SK-N-SH (cell line): ENCODE data around the gene MYOG. TPM values are rescaled to one million over a fixed set of nuclear protein-coding genes. Genes with fewer than 3 reads are reported as not detected.

Experiments used
- CTCF ChIA-PET: fragments of 300-600, 350-600 bp; formaldehyde crosslinking; extraction: SDS; loops from one replicate; lab custom pipeline; 2021; lab: Yijun Ruan, JAX
- POLR2A ChIA-PET: fragments of 350-600 bp; sonication (Branson Sonifier 250); formaldehyde crosslinking; extraction: SDS; loops from one replicate; lab custom pipeline; 2020; ENCODE audit warnings: antibody characterized with exemption, inconsistent platforms; lab: Yijun Ruan, JAX
- DNase-seq: peaks from one replicate; pipeline ENCODE4 v3.0.0; 2012
- H2AFZ ChIP-seq: fragments of 200-600 bp; sonication (generic); 2 replicates; pipeline ENCODE4 v1.8.1; 2016; ENCODE audit warnings: antibody characterized with exemption, mild to moderate bottlenecking, low read depth
- H3F3A ChIP-seq: fragments of 200-600 bp; sonication (generic); replicated peaks from 2 replicates; pipeline ENCODE3; 2016; ENCODE audit warnings: antibody characterized with exemption, mild to moderate bottlenecking; ENCODE audit not compliant: insufficient read depth
- H3K27ac ChIP-seq, 2 experiments: fragments of 200-500 bp in 1 of 2; fragments of 200-600 bp in 1 of 2; sonication (Bioruptor generic) in 1 of 2; sonication (generic), shearing (Covaris generic) in 1 of 2; 2 replicates each; pipeline versions ENCODE4 v1.5.1 to v1.6.1; 2014 to 2016; ENCODE audit warnings: low read depth in 2 of 2, inconsistent platforms in 1 of 2, low read length in 1 of 2, mild to moderate bottlenecking in 1 of 2, mixed read lengths in 1 of 2
- H3K27me3 ChIP-seq: fragments of 200-600 bp; sonication (generic), shearing (Covaris generic); 2 replicates; pipeline ENCODE4 v1.6.1; 2016; ENCODE audit warnings: mixed run types; ENCODE audit not compliant: insufficient read depth
- H3K36me3 ChIP-seq, 2 experiments: fragments of 200-500 bp in 1 of 2; fragments of 200-600 bp in 1 of 2; sonication (Bioruptor generic) in 1 of 2; sonication (generic) in 1 of 2; replicated peaks in 1 of 2; 2 replicates each; pipeline versions ENCODE3 to v1.5.1; 2014 to 2016; ENCODE audit warnings: low read length in 1 of 2, mild to moderate bottlenecking in 1 of 2; ENCODE audit not compliant: insufficient read depth in 2 of 2, control insufficient read depth in 1 of 2
- H3K4me1 ChIP-seq, 2 experiments: fragments of 200-500 bp in 1 of 2; fragments of 200-600 bp in 1 of 2; sonication (Bioruptor generic) in 1 of 2; sonication (generic), shearing (Covaris generic) in 1 of 2; 2 replicates each; pipeline versions ENCODE4 v1.5.1 to v1.6.1; 2014 to 2016; ENCODE audit warnings: low read depth in 1 of 2, low read length in 1 of 2, mixed run types in 1 of 2; ENCODE audit not compliant: insufficient read depth in 2 of 2, control insufficient read depth in 1 of 2
- H3K4me2 ChIP-seq: fragments of 200-600 bp; sonication (generic), shearing (Covaris generic); 2 replicates; pipeline ENCODE4 v1.6.1; 2017; ENCODE audit warnings: mixed run types
- H3K4me3 ChIP-seq, 2 experiments: fragments of 200-500 bp in 1 of 2; fragments of 200-600 bp in 1 of 2; sonication (Bioruptor generic) in 1 of 2; sonication (generic), shearing (Covaris generic) in 1 of 2; 2 replicates each; pipeline versions ENCODE4 v1.5.1 to v1.8.1; 2014 to 2016; ENCODE audit warnings: low read depth in 2 of 2, inconsistent platforms in 1 of 2, low read length in 1 of 2, mild to moderate bottlenecking in 1 of 2, mixed read lengths in 1 of 2, moderate library complexity in 1 of 2
- H3K79me2 ChIP-seq: fragments of 200-600 bp; sonication (generic); 2 replicates; pipeline ENCODE4 v1.8.1; 2017; ENCODE audit warnings: mild to moderate bottlenecking; ENCODE audit not compliant: insufficient read depth
- H3K9ac ChIP-seq: fragments of 200-600 bp; sonication (generic); 2 replicates; pipeline ENCODE4 v1.6.1; 2017; ENCODE audit warnings: mixed run types
- H3K9me2 ChIP-seq: fragments of 200-600 bp; sonication (generic); 2 replicates; pipeline ENCODE4 v1.6.1; 2017; ENCODE audit warnings: mixed run types
- H3K9me3 ChIP-seq: fragments of 200-600 bp; sonication (generic); 2 replicates; pipeline ENCODE4 v1.6.1; 2017; ENCODE audit warnings: mixed run types, mild to moderate bottlenecking, moderate library complexity
- H4K20me1 ChIP-seq: fragments of 200-600 bp; sonication (generic); 2 replicates; pipeline ENCODE4 v1.6.1; 2017; ENCODE audit warnings: mild to moderate bottlenecking, mixed run types; ENCODE audit not compliant: insufficient read depth
- CTCF ChIP-seq: fragments of 200-600 bp; sonication (generic); IDR thresholded peaks from 2 replicates; pipeline ENCODE4 v1.6.1; 2017; ENCODE audit warnings: antibody characterized with exemption, mild to moderate bottlenecking, moderate library complexity
- ELF1 ChIP-seq: IDR thresholded peaks from 2 replicates; pipeline ENCODE4 v1.4.0; 2012
- EP300 ChIP-seq, 2 experiments: IDR thresholded peaks; 2 replicates each; pipeline versions ENCODE4 v1.4.0 to v1.6.1; 2012; ENCODE audit warnings: borderline replicate concordance in 1 of 2, low read depth in 1 of 2, low read length in 1 of 2
- EZH2phosphoT487 ChIP-seq: fragments of 200-600 bp; sonication (generic); IDR thresholded peaks from 2 replicates; pipeline ENCODE4 v1.6.1; 2017; ENCODE audit warnings: low read depth, mixed run types, mild to moderate bottlenecking, antibody characterized with exemption, moderate library complexity, borderline replicate concordance
- FOSL2 ChIP-seq: IDR thresholded peaks from 2 replicates; pipeline ENCODE4 v1.4.0; 2012; ENCODE audit warnings: low read depth, mild to moderate bottlenecking, moderate library complexity, borderline replicate concordance
- FOXJ3 ChIP-seq: sonication (generic); formaldehyde crosslinking; IDR thresholded peaks from 2 replicates; pipeline ENCODE4 v1.5.1; 2020; ENCODE audit warnings: mild to moderate bottlenecking, missing genetic modification reagents
- FOXM1 ChIP-seq: IDR thresholded peaks from 2 replicates; pipeline ENCODE4 v1.4.0; 2012; ENCODE audit warnings: low read depth, mild to moderate bottlenecking
- GABPA ChIP-seq: IDR thresholded peaks from 2 replicates; pipeline ENCODE4 v1.4.0; 2012; ENCODE audit warnings: low read depth, mild to moderate bottlenecking
- IRF3 ChIP-seq: fragments of 150-350 bp; IDR thresholded peaks from 2 replicates; pipeline ENCODE4 v1.6.1; 2016; ENCODE audit warnings: mild to moderate bottlenecking, low read depth, low read length
- MAX ChIP-seq: IDR thresholded peaks from 2 replicates; pipeline ENCODE4 v1.4.0; 2012; ENCODE audit warnings: low read depth
- MEF2A ChIP-seq: IDR thresholded peaks from 2 replicates; pipeline ENCODE4 v1.4.0; 2012; ENCODE audit warnings: low read depth, borderline replicate concordance
- NFIC ChIP-seq: IDR thresholded peaks from 2 replicates; pipeline ENCODE4 v1.4.0; 2012; ENCODE audit warnings: borderline replicate concordance
- NRF1 ChIP-seq: IDR thresholded peaks from 2 replicates; pipeline ENCODE4 v1.6.1; 2012; ENCODE audit warnings: low read depth, mild to moderate bottlenecking, low read length
- PBX3 ChIP-seq: IDR thresholded peaks from 2 replicates; pipeline ENCODE4; 2012
- POLR2AphosphoS5 ChIP-seq: IDR thresholded peaks from 2 replicates; pipeline ENCODE4 v1.6.1; 2012; ENCODE audit warnings: low read depth, low read length
- RCOR1 ChIP-seq: fragments of 150-350 bp; IDR thresholded peaks from 2 replicates; pipeline ENCODE4 v1.6.1; 2017; ENCODE audit warnings: antibody characterized with exemption, low read length
- SMC3 ChIP-seq: IDR thresholded peaks from 2 replicates; pipeline ENCODE4 v1.6.1; 2012; ENCODE audit warnings: low read depth, low read length, improper control_type of control experiment
- TAF1 ChIP-seq: IDR thresholded peaks from 2 replicates; pipeline ENCODE4 v1.6.1; 2012; ENCODE audit warnings: low read depth, mild to moderate bottlenecking, low read length, moderate library complexity, borderline replicate concordance
- TCF12 ChIP-seq: IDR thresholded peaks from 2 replicates; pipeline ENCODE4 v1.4.0; 2012
- TEAD4 ChIP-seq: IDR thresholded peaks from 2 replicates; pipeline ENCODE4 v1.4.0; 2012; ENCODE audit warnings: mild to moderate bottlenecking, borderline replicate concordance; ENCODE audit not compliant: insufficient read depth
- ZBTB33 ChIP-seq: IDR thresholded peaks from 2 replicates; pipeline ENCODE4 v1.4.0; 2012; ENCODE audit warnings: low read depth, borderline replicate concordance
- WGBS: methylation state at CpG from one replicate; pipeline ENCODE4 v1.1.6; 2017; ENCODE audit warnings: low lambda C conversion rate; 5-methylcytosine and 5-hydroxymethylcytosine counted together
- polyA plus RNA-seq, 3 experiments: library from polyadenylated mRNA; depleted of rRNA; stranded (reverse); fragments of >200 nt; gene quantifications; 2 replicates each; pipeline ENCODE4 v1.2.3, GENCODE V29; 2012

MYOG gene
- polyA plus RNA-seq, 1 of the 3 experiments (the other 2 are of a cell fraction), result not detected

GRCh38 chr1:203098914-203099520, 13.2 kb upstream of the MYOG start:
- TF ChIP-seq TCF12 (no peak), ELF1 (no peak), EZH2phosphoT487 (no peak), NRF1 (no peak), MEF2A (no peak), CTCF (no peak), GABPA (no peak), FOSL2 (no peak), TEAD4 (no peak), NFIC (no peak), FOXJ3 (no peak), RCOR1 (no peak), FOXM1 (no peak)
- Histone ChIP-seq H3K4me2 (no peak overlapping the region), H3K27me3 (no peaks in the 10 kb centered on the region; the same call in 1 of the 2 replicates), H3K4me1 (no peaks in the 10 kb centered on the region; a peak in 1 of 4 replicates), H3K9me2 (no peaks in the 10 kb centered on the region), H4K20me1 (no peaks in the 10 kb centered on the region), H3K9me3 (peaks cover 13% of the 10 kb centered on the region; the same call in 1 of the 2 replicates), H3K9ac (no peak overlapping the region), H3K36me3 (no peaks in the 10 kb centered on the region), H3K27ac (no peak overlapping the region), H3F3A (no peaks in the 10 kb centered on the region), H2AFZ (no peak overlapping the region), H3K4me3 (no peak overlapping the region), H3K79me2 (no peaks in the 10 kb centered on the region)
- no peak for DNase-seq
- ChIA-PET CTCF (interaction anchor here (0.8 to 3.2 kb wide), 9 partner anchors 17 to 241 kb away, joined by 3 to 10 read pairs (median 4); no protein-coding TSS in a partner anchor), POLR2A (no interaction called here)
- WGBS, result 50% methylated on average over 8 of the region's 8 CpGs

- POLR2A ChIA-PET, result no interaction called here
- no peaks in the 10 kb centered on the region; the same call in 1 of the 2 replicates for H3K27me3 ChIP-seq
- DNase-seq, result no peak
- no peak overlapping the region for H3K27ac ChIP-seq
- no peaks in the 10 kb centered on the region for H3K9me2 ChIP-seq
- CTCF ChIA-PET, result interaction anchor here (1.1 to 3.2 kb wide), 8 partner anchors 17 to 242 kb away, joined by 3 to 10 read pairs (median 4); no protein-coding TSS in a partner anchor
- TF ChIP-seq NRF1, result no peak
- no peak for TF ChIP-seq MAX
- no peak for TF ChIP-seq FOSL2
- no peak for TF ChIP-seq POLR2AphosphoS5
- no peak for TF ChIP-seq NFIC
- TF ChIP-seq TCF12, result no peak
- no peak for TF ChIP-seq IRF3
- TF ChIP-seq TEAD4, result no peak
- TF ChIP-seq ZBTB33, result no peak
- no peak for TF ChIP-seq PBX3
- no peak for TF ChIP-seq EP300 (IDR thresholded peaks at IDR 0.05; ENCODE audit: borderline replicate concordance in 1 of 2, low read depth in 1 of 2, low read length in 1 of 2)
- no peak for TF ChIP-seq EZH2phosphoT487
- TF ChIP-seq SMC3, result no peak
- TF ChIP-seq MEF2A, result no peak
- TF ChIP-seq TAF1, result no peak
- TF ChIP-seq FOXM1, result no peak
- no peaks in the 10 kb centered on the region for H3F3A ChIP-seq
- peaks cover 13% of the 10 kb centered on the region; the same call in 1 of the 2 replicates for H3K9me3 ChIP-seq
- H2AFZ ChIP-seq, result no peak overlapping the region
- H3K4me3 ChIP-seq, result no peak overlapping the region
- no peak overlapping the region for H3K4me2 ChIP-seq
- H3K9ac ChIP-seq, result no peak overlapping the region
- no peaks in the 10 kb centered on the region for H3K79me2 ChIP-seq
- no peaks in the 10 kb centered on the region for H3K36me3 ChIP-seq
- H4K20me1 ChIP-seq, result no peaks in the 10 kb centered on the region
- no peaks in the 10 kb centered on the region; a peak in 1 of 4 replicates for H3K4me1 ChIP-seq
- WGBS, result 57% methylated on average over 1 of the region's 1 CpG
Observed at GRCh38 chr1:203098445-203098844, 12.6 kb upstream of the MYOG start.
